Suprapubic skin (tissue), 3 donors: ENCODE measurements around the gene AK1.

ENCODE experiments used
- CTCF ChIP-seq, 2 donors: fragments of 200-600 bp in 1 of 2; fragments of 450-650 bp in 1 of 2; sonication (generic) in 1 of 2; IDR thresholded peaks; one replicate each; pipeline ENCODE4 v1.5.1; 2016 to 2019; ENCODE audit warnings: antibody characterized with exemption in 2 of 2, mild to moderate bottlenecking in 1 of 2, moderate library complexity in 1 of 2
- POLR2A ChIP-seq, 2 donors: fragments of 450-650 bp; IDR thresholded peaks; one replicate each; pipeline ENCODE4 v1.6.1; 2017; ENCODE audit warnings: antibody characterized with exemption in 2 of 2, mild to moderate bottlenecking in 2 of 2, moderate library complexity in 2 of 2

DNA sequence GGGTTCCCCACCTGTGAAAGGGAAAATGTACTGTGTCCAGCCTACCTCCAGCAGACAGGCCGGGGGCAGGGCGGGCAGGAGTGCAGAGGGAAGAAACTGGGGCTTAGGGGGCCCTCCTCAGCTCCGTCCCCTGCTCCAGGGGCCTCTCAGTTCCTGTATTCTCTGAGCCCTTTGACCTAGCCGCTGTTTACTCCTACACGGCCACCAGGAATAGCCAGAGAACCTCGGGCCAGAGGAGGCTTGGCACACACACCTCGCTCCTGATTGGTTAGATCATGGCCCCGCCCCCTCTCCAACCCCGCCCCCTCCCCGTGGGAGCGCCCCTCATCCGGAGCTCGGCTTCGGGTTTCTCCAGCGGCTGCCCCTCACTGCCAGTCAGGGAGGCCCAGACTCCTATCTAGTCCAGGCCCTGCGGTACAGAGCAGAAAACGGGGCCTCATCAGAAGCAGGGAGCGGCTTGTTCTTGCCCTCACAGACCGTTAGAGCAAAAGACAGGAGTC lies 19.8 kb upstream of the AK1 start:
- no peak for TF ChIP-seq POLR2A (IDR thresholded peaks at IDR 0.05)
- TF ChIP-seq CTCF (IDR thresholded peaks at IDR 0.05) = no peak
